HG03175 (cell line): ENCODE results near the gene ATP10A.

Experiments used
- ATAC-seq: cut with Tn5 transposase; IDR thresholded peaks from one replicate; pipeline ENCODE4 v1.9.1; 2021; ENCODE audit warnings: mild to moderate bottlenecking, moderate library complexity; ENCODE audit not compliant: unreplicated experiment

The ATP10A gene

DNA sequence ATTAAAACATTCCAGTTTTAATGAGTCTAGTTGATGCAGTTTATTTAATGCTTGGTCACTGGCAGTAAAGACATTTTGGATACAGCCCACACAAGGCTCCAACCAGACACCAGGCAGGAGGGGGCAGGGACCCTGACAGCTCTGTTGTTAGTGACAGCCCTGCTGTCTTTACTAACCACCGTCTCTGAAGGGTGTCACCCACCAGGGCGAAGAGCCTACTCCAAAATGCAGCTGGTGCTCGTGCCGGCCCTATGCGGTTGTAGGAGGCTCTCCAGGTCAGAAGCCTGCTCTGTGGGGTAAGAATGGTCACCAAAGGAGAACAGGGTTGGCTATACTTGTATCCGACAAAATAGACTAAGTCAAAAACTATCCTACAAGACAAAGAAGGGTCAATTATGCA lies 132.2 kb downstream of the ATP10A start:
- no peak for ATAC-seq

DNA sequence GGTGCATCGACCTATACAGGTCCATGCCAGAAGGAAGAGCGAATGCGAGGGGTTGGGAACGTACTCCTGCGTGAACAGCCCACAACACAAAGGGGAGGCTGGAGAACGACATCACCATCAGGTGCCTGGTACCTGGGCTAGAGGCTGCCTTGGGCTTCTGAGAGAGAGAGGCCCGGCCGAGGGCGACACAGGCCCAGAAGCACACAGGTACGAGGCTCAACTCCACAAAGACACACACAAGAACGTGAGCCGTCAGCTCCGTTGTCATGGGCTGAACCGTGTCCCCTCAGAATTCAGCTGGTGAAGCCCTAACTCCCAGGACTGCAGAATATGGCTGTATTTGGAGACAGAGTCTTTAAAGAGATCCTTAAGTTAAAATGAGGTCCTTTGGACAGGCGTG lies 134.3 kb downstream of the ATP10A start:
- no peak for ATAC-seq

- no peak for ATAC-seq
These were observed 135.1 kb downstream of the ATP10A start for GRCh38 chr15:25727867-25728600.

DNA sequence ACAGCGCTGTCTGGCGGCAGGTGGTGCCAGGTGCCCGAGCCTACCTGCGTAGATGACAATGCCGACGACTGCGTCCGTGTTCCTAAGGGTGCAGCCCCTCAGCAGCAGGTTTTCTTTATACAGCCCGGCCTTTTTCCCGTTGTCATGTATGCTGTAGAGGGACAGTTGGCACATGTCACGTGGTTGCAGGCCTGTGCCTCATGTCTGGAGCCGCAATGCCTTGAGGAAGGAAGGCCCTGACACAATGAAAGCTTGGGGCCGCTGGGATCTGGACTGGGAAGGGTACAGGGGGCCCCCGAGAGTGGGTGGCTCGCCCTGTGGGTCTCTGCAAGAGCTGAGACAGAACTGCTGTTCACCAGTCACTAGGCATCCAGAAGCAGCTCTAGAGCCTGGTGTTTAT lies 136.0 kb downstream of the ATP10A start:
- ATAC-seq = no peak

- ATAC-seq = no peak
These were observed 137.4 kb downstream of the ATP10A start for GRCh38 chr15:25725758-25726157.

DNA sequence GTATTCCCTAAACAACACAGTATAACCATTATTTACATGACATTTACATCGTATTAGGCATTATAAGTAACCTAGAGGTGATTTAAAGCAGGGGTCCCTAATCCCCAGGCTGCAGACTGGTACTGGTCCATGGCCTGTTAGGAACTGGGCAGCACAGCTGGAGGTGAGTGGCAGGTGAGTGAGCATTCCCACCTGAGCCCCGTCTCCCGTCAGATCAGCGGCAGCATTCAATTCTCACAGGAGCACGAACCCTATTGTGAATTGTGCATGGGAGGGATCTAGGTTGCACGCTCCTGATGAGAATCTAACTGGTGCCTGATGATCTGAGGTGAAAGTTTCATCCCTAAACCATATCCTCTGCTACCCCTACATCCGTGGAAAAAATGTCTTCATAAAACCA lies 138.2 kb downstream of the ATP10A start:
- ATAC-seq = no peak

- no peak for ATAC-seq
These were observed 141.5 kb downstream of the ATP10A start for GRCh38 chr15:25721605-25721955.

GRCh38 chr15:25719101-25719985 lies 143.8 kb downstream of the ATP10A start:
- no peak for ATAC-seq

DNA sequence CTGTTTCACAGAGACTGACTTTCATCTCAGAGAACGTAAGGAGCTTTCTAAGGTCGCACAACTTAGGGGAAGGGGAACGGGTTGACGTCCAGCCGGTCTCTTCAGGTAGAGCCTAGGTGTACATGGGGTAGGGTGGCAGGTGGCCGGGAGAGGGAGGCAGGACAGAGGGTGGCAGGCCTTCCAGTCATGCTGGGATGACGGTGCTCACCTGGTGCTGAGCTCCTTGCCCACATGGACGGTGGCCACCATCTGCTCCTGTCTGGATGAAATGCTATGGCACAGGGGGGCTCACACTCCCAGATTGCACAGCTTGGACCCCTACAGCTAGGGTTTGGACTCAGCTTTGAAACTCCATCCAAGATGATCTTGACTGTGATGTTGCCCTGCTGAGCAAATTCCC lies 144.5 kb downstream of the ATP10A start:
- no peak for ATAC-seq

GRCh38 chr15:25718169-25718536 lies 145.0 kb downstream of the ATP10A start:
- no peak for ATAC-seq

DNA sequence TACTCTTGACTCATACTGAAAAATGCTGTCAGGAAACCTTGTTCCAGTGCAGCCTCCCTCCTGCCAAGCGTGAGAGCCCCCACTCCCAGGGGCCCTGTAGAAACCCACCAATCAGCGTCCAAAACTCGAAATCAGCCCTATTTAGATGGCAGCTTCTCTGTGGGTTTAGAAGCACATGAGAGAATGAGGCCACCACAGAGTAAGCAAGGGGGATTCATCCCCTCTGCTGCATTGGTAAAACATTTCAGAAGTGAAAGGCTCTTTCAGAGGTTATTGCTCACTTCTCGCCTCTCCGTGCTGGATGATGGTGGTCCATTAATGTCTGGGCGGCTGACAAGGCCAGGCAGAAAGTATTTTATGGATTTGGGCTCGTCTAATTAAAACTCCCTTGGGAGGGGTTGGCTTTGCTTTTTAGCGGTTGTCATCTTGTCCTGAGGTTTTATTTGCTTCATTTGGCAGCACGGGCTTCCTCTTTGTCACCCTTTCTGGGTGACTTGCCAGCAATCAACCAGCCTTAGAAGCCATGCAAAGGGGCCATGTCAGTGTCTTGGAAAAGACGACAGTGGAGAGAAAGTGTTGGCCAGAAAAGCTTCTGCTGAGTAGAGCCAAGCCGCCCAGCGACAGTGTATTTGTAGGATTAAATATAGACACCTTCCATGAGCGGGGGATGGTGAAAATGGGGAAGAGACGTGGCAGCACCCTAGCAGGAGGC lies 145.5 kb downstream of the ATP10A start:
- no peak for ATAC-seq

GRCh38 chr15:25717127-25717456 lies 146.0 kb downstream of the ATP10A start:
- ATAC-seq = no peak

DNA sequence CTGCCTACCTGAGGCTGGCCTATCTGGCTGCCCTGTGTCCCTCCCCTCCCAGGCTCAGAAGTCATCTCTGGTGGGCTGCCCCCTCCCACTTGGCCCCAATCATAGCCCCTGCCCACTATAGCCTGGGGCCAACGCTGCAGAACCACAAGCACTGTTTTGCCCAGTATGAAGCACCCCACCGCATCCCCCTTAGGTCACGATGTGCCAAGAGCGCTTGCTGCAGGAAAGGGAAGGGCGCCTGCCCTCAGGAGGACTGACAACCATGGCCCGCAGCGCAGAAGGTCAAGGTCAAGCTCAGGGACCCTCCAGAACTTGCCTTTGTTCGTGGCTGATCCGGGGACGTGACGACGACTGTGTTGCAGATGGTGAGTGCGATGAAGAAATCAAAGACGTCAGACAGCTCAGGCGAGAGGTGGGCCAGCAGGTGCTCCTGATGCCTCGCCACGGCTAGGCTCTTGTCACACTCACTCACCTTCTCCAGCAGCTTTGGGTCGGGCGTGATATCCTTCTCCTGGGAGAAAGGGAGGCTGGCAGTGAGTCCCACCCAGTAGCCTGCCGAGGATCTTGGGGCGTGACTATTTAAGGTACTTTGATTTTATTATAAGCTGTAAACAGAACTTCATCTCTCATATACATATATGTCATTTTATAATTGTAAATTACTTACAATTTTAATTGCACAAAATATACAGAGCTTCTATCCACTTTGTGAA lies 146.6 kb downstream of the ATP10A start:
- ATAC-seq = no peak

DNA sequence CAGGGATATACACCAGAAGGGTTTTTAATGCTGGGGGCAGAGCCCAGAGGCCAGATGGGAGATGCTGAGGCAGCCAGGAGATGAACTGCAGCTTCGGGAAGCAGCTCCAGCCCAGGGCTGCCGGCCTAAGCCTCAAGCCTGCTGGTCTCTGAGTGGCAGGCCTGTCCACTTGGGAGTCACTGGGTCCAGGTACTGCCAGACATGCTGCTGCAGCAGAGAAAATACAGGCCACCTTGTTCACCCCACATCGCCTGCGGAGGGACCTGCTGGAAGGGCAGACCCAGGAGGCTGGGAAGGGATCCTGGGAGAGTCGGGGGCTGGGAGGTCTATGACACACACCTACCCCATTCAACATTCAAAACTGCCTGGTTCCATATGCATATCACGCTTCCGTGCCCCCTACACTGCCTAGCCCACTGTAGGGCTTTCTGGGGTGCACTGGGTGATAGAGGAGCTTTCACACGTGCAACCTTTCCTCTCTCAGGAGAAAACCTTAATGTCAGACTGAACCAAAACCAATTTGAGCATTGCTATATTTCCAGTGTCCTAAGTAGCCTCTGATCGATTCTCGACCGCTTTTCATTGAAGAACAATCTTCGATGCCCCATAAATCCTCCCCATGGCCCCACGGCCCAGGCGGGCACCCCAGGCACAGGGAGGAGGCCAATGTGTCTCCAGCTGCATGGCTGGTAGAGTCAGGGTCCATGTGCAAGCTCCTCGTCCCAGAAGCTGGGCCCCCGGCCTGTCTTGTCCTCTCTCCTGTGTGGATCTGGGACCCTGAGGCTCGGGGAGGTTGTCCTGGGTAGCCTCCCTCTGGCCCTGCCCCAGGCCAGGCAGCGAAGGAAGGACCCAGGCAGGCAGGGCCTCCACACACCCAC lies 147.4 kb downstream of the ATP10A start:
- no peak for ATAC-seq

DNA sequence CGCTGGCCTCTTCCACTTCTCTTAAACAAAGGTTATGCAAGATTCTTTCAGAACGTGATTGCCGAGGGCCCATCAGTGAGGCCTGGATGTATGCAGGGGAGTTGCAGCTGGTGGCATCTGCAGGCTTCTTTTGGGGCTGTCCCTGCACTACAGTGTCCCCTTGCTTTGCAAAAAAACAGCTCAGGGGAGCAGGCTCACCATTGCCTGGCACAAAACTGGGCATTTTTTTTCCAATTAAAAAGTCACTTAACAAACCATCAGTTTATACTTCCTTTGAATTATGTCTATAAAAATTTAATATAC lies 148.6 kb downstream of the ATP10A start:
- no peak for ATAC-seq

- ATAC-seq = no peak
These were observed 149.2 kb downstream of the ATP10A start for GRCh38 chr15:25713736-25714537.

DNA sequence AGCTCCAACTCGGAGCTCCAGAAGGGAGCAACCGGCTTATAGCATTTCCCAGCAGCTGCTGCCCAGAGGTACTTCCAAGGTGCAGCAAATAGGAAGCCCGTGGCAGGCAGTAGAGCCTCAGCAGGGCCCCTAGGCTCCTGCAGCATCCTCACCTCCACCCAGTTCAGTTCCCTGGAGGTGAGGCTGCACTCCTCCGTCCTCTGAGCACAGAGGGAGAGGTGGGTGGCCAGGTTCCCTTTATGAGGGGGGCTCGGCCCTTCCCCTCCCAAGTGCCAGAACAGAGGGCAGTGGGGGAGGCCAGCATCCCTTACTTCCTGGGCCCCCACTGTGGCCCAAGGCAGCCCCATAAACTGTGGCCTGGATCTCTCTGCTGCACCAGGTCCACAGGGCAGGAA lies 150.2 kb downstream of the ATP10A start:
- ATAC-seq = no peak

DNA sequence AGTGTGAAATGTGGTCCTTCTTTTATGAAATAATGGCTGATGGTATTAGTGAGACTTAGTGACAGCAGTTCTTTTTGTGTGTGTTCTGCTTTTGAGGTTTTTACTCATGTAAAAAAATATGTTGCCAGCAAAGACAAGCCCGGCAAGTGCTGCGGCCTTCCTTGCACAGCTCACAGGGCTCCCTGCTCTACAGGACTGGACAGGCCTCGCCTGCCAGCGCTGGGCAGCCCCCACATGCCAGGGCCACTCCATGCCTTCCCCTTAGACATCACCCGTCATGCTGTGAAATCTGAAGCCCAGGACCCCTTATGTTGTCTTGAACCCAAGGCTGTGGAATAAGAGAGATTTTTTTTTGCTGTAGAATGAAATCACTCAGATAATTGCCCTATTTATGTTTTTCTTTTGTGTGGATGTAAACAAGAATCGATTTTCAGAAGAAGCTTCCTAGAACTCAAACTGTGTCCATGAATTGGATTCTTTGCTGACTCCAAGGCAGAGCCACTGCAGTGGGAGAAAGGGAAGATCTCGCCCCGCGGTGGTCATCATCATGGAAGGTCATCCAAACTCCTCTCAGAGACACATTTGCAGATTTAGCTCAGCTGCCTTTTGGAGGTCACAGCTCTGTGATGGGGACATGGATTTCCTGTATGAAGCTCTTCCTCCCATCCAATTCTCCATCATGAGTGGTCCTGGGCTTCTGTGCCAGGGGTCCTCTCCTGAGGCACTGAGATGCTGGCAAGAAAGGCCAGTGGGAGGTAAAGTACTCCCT lies 150.8 kb downstream of the ATP10A start:
- no peak for ATAC-seq

GRCh38 chr15:25711691-25712090 lies 151.4 kb downstream of the ATP10A start:
- no peak for ATAC-seq
